Left colon (tissue), 2 donors: ENCODE results near the gene HAT1. TPM values are rescaled to one million over a fixed set of nuclear protein-coding genes. Genes with fewer than 3 reads are reported as not detected.
A peak's percentile ranks its signal among the peaks of the same experiment; 100 is the strongest.

ENCODE experiments used
- ATAC-seq: fragments of 200-7000 bp; cut with Tn5 transposase; one replicate; pipeline ENCODE4 v1.9.1; 2020; ENCODE audit warnings: mild to moderate bottlenecking, moderate library complexity
- DNase-seq, 2 donors: peaks; one replicate each; pipeline ENCODE4 v3.0.0-alpha.2; 2020
- intact Hi-C, 2 donors: fragments of 100-400 bp; cut with DNase I in 1 of 2; cut with micrococcal nuclease in 1 of 2; formaldehyde crosslinking; loops; one replicate each; pipeline versions ENCODE4 v1.11.2 to v1.14.0; 2022; cut with DNase I, micrococcal nuclease
- total RNA-seq, 2 donors: library from RNA; stranded (reverse); fragmentation: NEBNext Ultra II Directional; extraction: Animal tissue kit (Norgen Biotek cat#: 25700); gene quantifications; one replicate each; pipeline ENCODE4 v1.2.1, GENCODE V29; 2021
- donor health status: DM: no; HTN: no; CAD: no.
- donor health status: DM: yes; HTN: yes; CAD: no.

Gene HAT1
- total RNA-seq, 2 donors from 2014 or later = 24.8 to 26.1 TPM

- ATAC-seq = no peak
- intact Hi-C loops = no loop called here
- DNase-seq = no peak
These were observed 13.0 kb upstream of the HAT1 start for GRCh38 chr2:171909266-171909665.

GRCh38 chr2:171910494-171910893 lies 11.8 kb upstream of the HAT1 start:
- no peak for ATAC-seq
- intact Hi-C loops = no loop called here
- DNase-seq = no peak

GRCh38 chr2:171913517-171913916 lies 8.7 kb upstream of the HAT1 start:
- no peak for DNase-seq
- intact Hi-C loops = no loop called here
- ATAC-seq = no peak

- DNase-seq (no peak), ATAC-seq (no peak)
- intact Hi-C loops = no loop called here
These were observed 2.8 kb upstream of the HAT1 start for GRCh38 chr2:171919453-171919852.

- ATAC-seq (no peak), DNase-seq (no peak)
- intact Hi-C loops = no loop called here
These were observed 361 bp upstream of the HAT1 start for GRCh38 chr2:171921970-171922229.

- intact Hi-C loops = no loop called here
- peak in 1 of 2 donors; percentile 31 for DNase-seq
- peak; percentile 28 for ATAC-seq
These were observed 945 bp downstream of the HAT1 start for GRCh38 chr2:171923206-171923605.

- ATAC-seq (no peak), DNase-seq (peak in 1 of 2 donors; percentile 8)
- intact Hi-C loops = no loop called here
These were observed 2.1 kb downstream of the HAT1 start for GRCh38 chr2:171924170-171924942.

GRCh38 chr2:171930385-171930784 lies 8.1 kb downstream of the HAT1 start:
- intact Hi-C loops = no loop called here
- DNase-seq (no peak), ATAC-seq (no peak)

- intact Hi-C loops = no loop called here
- DNase-seq (no peak), ATAC-seq (no peak)
These were observed 16.9 kb downstream of the HAT1 start for GRCh38 chr2:171939058-171939742.

GRCh38 chr2:171939743-171940071 lies 17.4 kb downstream of the HAT1 start:
- no peak for ATAC-seq
- DNase-seq = no peak
- intact Hi-C loops = no loop called here

GRCh38 chr2:171941316-171941699 lies 19.0 kb downstream of the HAT1 start:
- DNase-seq (no peak), ATAC-seq (no peak)
- intact Hi-C loops = no loop called here

GRCh38 chr2:171943869-171944268 lies 21.6 kb downstream of the HAT1 start:
- no peak for DNase-seq
- no peak for ATAC-seq
- intact Hi-C loops = no loop called here

- ATAC-seq = no peak
- intact Hi-C loops = no loop called here
- DNase-seq = no peak
These were observed 30.0 kb downstream of the HAT1 start for GRCh38 chr2:171952276-171952675.

- ATAC-seq = no peak
- no peak for DNase-seq
- intact Hi-C loops = no loop called here
These were observed 30.5 kb downstream of the HAT1 start for GRCh38 chr2:171952748-171953147.

- intact Hi-C loops = no loop called here
- DNase-seq = no peak
- ATAC-seq = no peak
These were observed 34.0 kb downstream of the HAT1 start for GRCh38 chr2:171956135-171956825.

- DNase-seq = peak in 1 of 2 donors; percentile 7
- peak; percentile 48 for ATAC-seq
These were observed 34.8 kb downstream of the HAT1 start for GRCh38 chr2:171957061-171957460.

GRCh38 chr2:171958475-171958874 lies 36.2 kb downstream of the HAT1 start:
- DNase-seq (no peak), ATAC-seq (no peak)
- intact Hi-C loops = no loop called here

More at GRCh38 chr2:171957061-171957460, 34.8 kb downstream of the HAT1 start:
- intact Hi-C loops = no loop called here

- intact Hi-C loops = no loop called here
These were observed 37.7 kb downstream of the HAT1 start for GRCh38 chr2:171959998-171960397.

GRCh38 chr2:171960570-171960969 lies 38.3 kb downstream of the HAT1 start:
- DNase-seq (no peak), ATAC-seq (no peak)

More at GRCh38 chr2:171959998-171960397, 37.7 kb downstream of the HAT1 start:
- DNase-seq (no peak), ATAC-seq (no peak)

GRCh38 chr2:171963198-171963597 lies 40.9 kb downstream of the HAT1 start:
- ATAC-seq = no peak
- no peak for DNase-seq
- intact Hi-C loops = no loop called here

More at GRCh38 chr2:171960570-171960969, 38.3 kb downstream of the HAT1 start:
- intact Hi-C loops = no loop called here
